PC-3 (cell line): ENCODE results near the gene CELA3B. TPM values are rescaled to one million over a fixed set of nuclear protein-coding genes. Genes with fewer than 3 reads are reported as not detected.

Experiments
- ATAC-seq: fragments of 200-7000 bp; cut with Tn5 transposase; 2 replicates; pipeline ENCODE4 v1.9.1; 2020; ENCODE audit warnings: mild to moderate bottlenecking, moderate library complexity
- BruUV-seq: library from RNA; stranded (reverse); fragments of 400-500 nt; replicated peaks from 2 replicates; lab custom pipeline; 2021; lab: Mats Ljungman, UMichigan
- CTCF ChIA-PET: fragments of 300-600 bp; sonication (Branson Sonifier 250); formaldehyde crosslinking; loops from one replicate; lab custom pipeline; 2022; ENCODE audit warnings: antibody characterized with exemption; lab: Charles Lee
- POLR2A ChIA-PET: fragments of 300-600 bp; sonication (Branson Sonifier 250); formaldehyde crosslinking; loops from one replicate; lab custom pipeline; 2022; ENCODE audit warnings: antibody characterized with exemption; ENCODE audit not compliant: unreplicated experiment; lab: Charles Lee
- DNase-seq: peaks from one replicate; pipeline ENCODE4 v3.0.0-alpha.2; 2015
- H2AFZ ChIP-seq: fragments of 300-600 bp; sonication (generic); 2 replicates; pipeline ENCODE4 v1.6.0; 2016; ENCODE audit warnings: antibody characterized with exemption, low read length
- H3F3A ChIP-seq: fragments of 300-600 bp; sonication (generic); one replicate; pipeline ENCODE4 v1.6.0; 2017; ENCODE audit warnings: antibody characterized with exemption, low read length, control low read depth, mild to moderate bottlenecking; ENCODE audit not compliant: unreplicated experiment
- H3K27ac ChIP-seq: fragments of 300-600 bp; sonication (generic); 2 replicates; pipeline ENCODE4 v1.5.1; 2016; ENCODE audit warnings: mild to moderate bottlenecking, low read length
- H3K27me3 ChIP-seq: fragments of 300-600 bp; sonication (generic); 2 replicates; pipeline ENCODE4 v1.6.1; 2016; ENCODE audit warnings: low read length, mixed read lengths
- H3K36me3 ChIP-seq: fragments of 300-600 bp; sonication (generic); 2 replicates; pipeline ENCODE4 v1.6.1; 2016; ENCODE audit warnings: low read depth, mixed run types, low read length, mixed read lengths
- H3K4me1 ChIP-seq: fragments of 300-600 bp; sonication (generic); 2 replicates; pipeline ENCODE4 v1.5.1; 2016; ENCODE audit warnings: low read length; ENCODE audit not compliant: insufficient read depth
- H3K4me2 ChIP-seq: fragments of 300-600 bp; sonication (generic); 2 replicates; pipeline ENCODE4 v1.6.0; 2016; ENCODE audit warnings: low read length
- H3K4me3 ChIP-seq: fragments of 300-600 bp; sonication (generic); 2 replicates; pipeline ENCODE4 v1.5.1; 2016; ENCODE audit warnings: mild to moderate bottlenecking, low read length, mixed read lengths
- H3K79me2 ChIP-seq: fragments of 300-600 bp; sonication (generic); 2 replicates; pipeline ENCODE4 v1.6.1; 2017; ENCODE audit warnings: low read length, mixed read lengths
- H3K9ac ChIP-seq: fragments of 300-600 bp; sonication (generic); 2 replicates; pipeline ENCODE4 v1.6.0; 2016; ENCODE audit warnings: mild to moderate bottlenecking, low read length
- H3K9me2 ChIP-seq: fragments of 300-600 bp; sonication (generic); replicated peaks from 2 replicates; pipeline ENCODE4 v1.6.1; 2016; ENCODE audit warnings: mixed run types, low read length, mixed read lengths
- H3K9me3 ChIP-seq: fragments of 300-600 bp; sonication (generic); 2 replicates; pipeline ENCODE4 v1.6.1; 2016; ENCODE audit warnings: low read length, mixed read lengths
- H4K20me1 ChIP-seq: fragments of 300-600 bp; sonication (generic); 2 replicates; pipeline ENCODE4 v1.6.1; 2016; ENCODE audit warnings: low read length, mixed read lengths
- CTCF ChIP-seq: fragments of 300-600 bp; sonication (generic); conservative IDR thresholded peaks from 2 replicates; pipeline ENCODE4 v1.5.1; 2017; ENCODE audit warnings: antibody characterized with exemption, low read depth, mild to moderate bottlenecking, low read length
- EZH2 ChIP-seq: fragments of 300-600 bp; sonication (generic); IDR thresholded peaks from one replicate; pipeline ENCODE4 v1.6.1; 2017; ENCODE audit warnings: antibody characterized with exemption, mild to moderate bottlenecking, low read length; ENCODE audit not compliant: unreplicated experiment
- EZH2phosphoT487 ChIP-seq: fragments of 300-600 bp; sonication (generic); IDR thresholded peaks from 2 replicates; pipeline ENCODE4 v1.6.1; 2018; ENCODE audit warnings: mild to moderate bottlenecking, antibody characterized with exemption, low read length, borderline replicate concordance
- intact Hi-C: fragments of 100-400 bp; cut with micrococcal nuclease; formaldehyde crosslinking; loops from 2 replicates; pipeline ENCODE4 v1.9.0; 2023
- total RNA-seq: library from RNA; depleted of rRNA; stranded (reverse); fragments of >200 nt; gene quantifications from 2 replicates; pipeline ENCODE4 v1.2.3, GENCODE V29; 2014

Gene CELA3B
- total RNA-seq, 1 experiment from 2014 or later, result not detected

GRCh38 chr1:22026924-22027289 is 50.1 kb downstream of the CELA3B start:
- Histone ChIP-seq H3K27me3 (no peaks in the 10 kb centered on the region), H3K9me2 (no peaks in the 10 kb centered on the region), H3F3A (no peaks in the 10 kb centered on the region), H3K79me2 (peaks cover 8% of the 10 kb centered on the region), H3K4me2 (no peak overlapping the region), H3K9ac (no peak overlapping the region), H3K4me1 (peaks cover 11% of the 10 kb centered on the region), H3K36me3 (no peaks in the 10 kb centered on the region), H3K27ac (no peak overlapping the region), H3K4me3 (no peak overlapping the region), H2AFZ (no peak overlapping the region), H4K20me1 (no peaks in the 10 kb centered on the region), H3K9me3 (no peaks in the 10 kb centered on the region)
- ATAC-seq, result no peak
- intact Hi-C loops, result loop anchor here (2.0 kb wide), 1 partner anchor 18 kb away; no protein-coding TSS in a partner anchor
- no peak for DNase-seq
- TF ChIP-seq CTCF (no peak), EZH2 (no peak), EZH2phosphoT487 (no peak)
- POLR2A ChIA-PET, result no interaction called here
- no TSS peak for BruUV-seq
- CTCF ChIA-PET, result no interaction called here

DNA sequence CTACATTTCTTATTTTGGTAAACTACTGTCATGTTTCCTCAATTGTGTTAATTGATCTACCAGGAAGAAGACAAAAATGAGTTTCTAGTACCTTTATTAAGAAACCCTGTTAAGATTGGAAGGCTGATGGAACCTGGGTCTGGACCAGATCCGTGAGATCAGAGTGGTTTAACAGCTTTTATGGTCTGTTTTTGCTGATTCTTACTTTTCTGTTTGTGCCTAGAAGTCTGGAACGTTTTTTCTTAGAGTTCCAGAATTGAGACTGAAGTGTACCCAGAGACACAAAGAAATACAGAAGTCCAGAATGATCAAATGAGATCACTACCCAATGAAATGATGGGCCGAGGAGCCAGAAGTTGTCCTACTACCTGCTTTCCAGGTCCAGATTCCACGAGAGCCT is 53.2 kb downstream of the CELA3B start:
- CTCF ChIA-PET, result no interaction called here
- no peak for TF ChIP-seq EZH2phosphoT487
- TF ChIP-seq EZH2, result no peak
- no peak for TF ChIP-seq CTCF

DNA sequence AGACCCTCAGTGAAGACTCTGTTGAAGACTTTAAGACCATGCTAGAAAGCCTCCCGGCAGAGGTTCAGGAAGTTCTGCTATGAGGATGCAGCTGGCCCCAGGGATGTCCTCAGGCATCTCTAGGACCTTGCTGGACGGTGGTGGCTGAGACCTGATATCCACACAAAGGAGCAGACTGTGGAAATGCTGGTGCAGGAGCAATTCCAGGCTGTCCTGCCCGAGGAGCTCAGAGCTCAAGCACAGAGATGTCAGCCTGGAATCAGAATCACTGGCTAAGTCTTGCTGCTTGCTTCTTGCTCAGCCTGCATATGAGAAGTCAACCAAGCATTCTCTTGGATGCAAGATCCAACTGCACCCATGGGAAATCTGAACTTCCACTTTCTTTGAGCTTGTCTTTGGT is 53.7 kb downstream of the CELA3B start:
- Histone ChIP-seq H3F3A (no peaks in the 10 kb centered on the region), H3K4me3 (no peak overlapping the region), H2AFZ (no peak overlapping the region), H3K9ac (no peak overlapping the region), H3K4me2 (no peak overlapping the region), H3K79me2 (peaks cover 8% of the 10 kb centered on the region), H4K20me1 (no peaks in the 10 kb centered on the region), H3K9me3 (no peaks in the 10 kb centered on the region), H3K4me1 (peaks cover 6% of the 10 kb centered on the region), H3K27me3 (no peaks in the 10 kb centered on the region), H3K9me2 (no peaks in the 10 kb centered on the region), H3K27ac (no peak overlapping the region), H3K36me3 (no peaks in the 10 kb centered on the region)
- ChIA-PET CTCF (no interaction called here), POLR2A (no interaction called here)
- DNase-seq (no peak), ATAC-seq (no peak)
- BruUV-seq, result no TSS peak
- intact Hi-C loops, result no loop called here
- TF ChIP-seq EZH2phosphoT487 (no peak), EZH2 (no peak), CTCF (no peak)

More for the DNA sequence above, 53.2 kb downstream of the CELA3B start:
- H3K79me2 ChIP-seq, result peaks cover 8% of the 10 kb centered on the region
- POLR2A ChIA-PET, result no interaction called here
- H3K36me3 ChIP-seq, result no peaks in the 10 kb centered on the region
- H2AFZ ChIP-seq, result no peak overlapping the region
- DNase-seq, result no peak
- no peaks in the 10 kb centered on the region for H4K20me1 ChIP-seq
- no peaks in the 10 kb centered on the region for H3K27me3 ChIP-seq
- H3K4me2 ChIP-seq, result no peak overlapping the region
- no peak overlapping the region for H3K4me3 ChIP-seq
- no peaks in the 10 kb centered on the region for H3K9me3 ChIP-seq
- no peak overlapping the region for H3K27ac ChIP-seq
- H3K4me1 ChIP-seq, result peaks cover 7% of the 10 kb centered on the region
- no peak overlapping the region for H3K9ac ChIP-seq
- no TSS peak for BruUV-seq
- no peaks in the 10 kb centered on the region for H3F3A ChIP-seq
- intact Hi-C loops, result no loop called here
- no peak for ATAC-seq
- H3K9me2 ChIP-seq, result no peaks in the 10 kb centered on the region
